Measurements from ENCODE around the gene IQCN. TPM values are rescaled to one million over a fixed set of nuclear protein-coding genes. Genes with fewer than 3 reads are reported as not detected.

IQCN gene
- total and polyA plus RNA-seq, 2 experiments from 2014 or later: 0.35 TPM; not detected in 1

GRCh38 chr19:18282021-18282787 is 8.0 kb upstream of the IQCN start:
- H3K27me3 ChIP-seq (ENCODE audit: insufficient read depth): peaks cover 9% of the 10 kb centered on the region
- Mint-ChIP-seq H3K27ac (peak overlapping the region; percentile 98), H3K4me3 (peak overlapping the region; percentile 78), H3K27me3 (ENCODE audit: insufficient read depth, low read depth, poor library complexity) (peaks cover 23% of the 10 kb centered on the region), H3K36me3 (ENCODE audit: low read depth) (peaks cover 27% of the 10 kb centered on the region), H3K9me3 (no peaks in the 10 kb centered on the region), H3K4me1 (peaks cover 27% of the 10 kb centered on the region; the same call in 2 of the 3 replicates)
- ATAC-seq (peak; percentile 26), DNase-seq (ENCODE audit: low spot score) (no peak)
- H3K79me2 ChIP-seq (replicated peaks; ENCODE audit: insufficient read depth): peaks cover 24% of the 10 kb centered on the region
- H4K20me1 ChIP-seq (replicated peaks; ENCODE audit: insufficient read depth): peaks cover 13% of the 10 kb centered on the region
- H3K36me3 ChIP-seq (ENCODE audit: insufficient read depth): peaks cover 5% of the 10 kb centered on the region; the same call in 1 of the 2 replicates
- no peak overlapping the region for H2AFZ ChIP-seq
- peak overlapping the region; percentile 87 for H3K4me2 ChIP-seq
- peak overlapping the region; percentile 100 for H3K27ac ChIP-seq (ENCODE audit: low read depth)
- H3F3A ChIP-seq (replicated peaks; ENCODE audit: low read depth): peaks cover 24% of the 10 kb centered on the region
- H3K4me1 ChIP-seq (ENCODE audit: insufficient read depth): peaks cover 37% of the 10 kb centered on the region
- no peak for TF ChIP-seq ETS1 (IDR thresholded peaks at IDR 0.05)
- TF ChIP-seq ZNF114 (CRISPR knock-in tag; IDR thresholded peaks at IDR 0.05): no peak
- no peak for TF ChIP-seq ZNF331 (CRISPR knock-in tag; IDR thresholded peaks at IDR 0.05; ENCODE audit: low read depth)
- no peak for TF ChIP-seq EZH2 (IDR thresholded peaks at IDR 0.05; ENCODE audit: low read depth, unreplicated experiment)
- TF ChIP-seq NANOG (IDR thresholded peaks at IDR 0.05; ENCODE audit: borderline replicate concordance): no peak
- no peak for TF ChIP-seq REST (IDR thresholded peaks at IDR 0.05; ENCODE audit: unreplicated experiment)
- no peak for TF ChIP-seq EZH2phosphoT487 (IDR thresholded peaks at IDR 0.05; ENCODE audit: unreplicated experiment)
- TF ChIP-seq ZNF462 (CRISPR knock-in tag; IDR thresholded peaks at IDR 0.05): no peak
- TF ChIP-seq CTCF (conservative IDR thresholded peaks at IDR 0.05; ENCODE audit: low read depth in 2 of 2): no peak
- TF ChIP-seq POLR2AphosphoS5 (IDR thresholded peaks at IDR 0.05; ENCODE audit: low read depth): no peak
- no peak for TF ChIP-seq STAT1 (IDR thresholded peaks at IDR 0.05; ENCODE audit: unreplicated experiment)
- peak overlapping the region; percentile 72 for H3K4me3 ChIP-seq
- H3K9me2 ChIP-seq (ENCODE audit: insufficient read depth): no peaks in the 10 kb centered on the region
